GM08714 (cell line): ENCODE results near the gene PRRC2C.
"Not testable (repeated sequence)": the region's sequence is repeated elsewhere in the genome, so short reads cannot be mapped to it uniquely, and the experiment has no call there.

ENCODE experiments used
- H3K4me3 ChIP-seq: fragments of 200-500 bp; sonication (Bioruptor generic); 2 replicates; pipeline ENCODE4 v1.5.1; 2014; ENCODE audit warnings: mild to moderate bottlenecking, low read length, inconsistent platforms
- ZNF274 ChIP-seq: IDR thresholded peaks from 2 replicates; pipeline ENCODE4 v1.6.1; 2012; ENCODE audit warnings: mild to moderate bottlenecking, low read depth, low read length

The PRRC2C gene

GRCh38 chr1:171585715-171586114, 100.4 kb downstream of the PRRC2C start:
- no peak overlapping the region for H3K4me3 ChIP-seq
- no peak for TF ChIP-seq ZNF274

- TF ChIP-seq ZNF274: no peak
- no peak overlapping the region for H3K4me3 ChIP-seq
Observed at GRCh38 chr1:171588230-171588629, 102.9 kb downstream of the PRRC2C start.

GRCh38 chr1:171590022-171590421, 104.7 kb downstream of the PRRC2C start:
- TF ChIP-seq ZNF274: no peak
- H3K4me3 ChIP-seq: no peak overlapping the region

GRCh38 chr1:171595324-171595723, 110.0 kb downstream of the PRRC2C start:
- H3K4me3 ChIP-seq: no peak overlapping the region

DNA sequence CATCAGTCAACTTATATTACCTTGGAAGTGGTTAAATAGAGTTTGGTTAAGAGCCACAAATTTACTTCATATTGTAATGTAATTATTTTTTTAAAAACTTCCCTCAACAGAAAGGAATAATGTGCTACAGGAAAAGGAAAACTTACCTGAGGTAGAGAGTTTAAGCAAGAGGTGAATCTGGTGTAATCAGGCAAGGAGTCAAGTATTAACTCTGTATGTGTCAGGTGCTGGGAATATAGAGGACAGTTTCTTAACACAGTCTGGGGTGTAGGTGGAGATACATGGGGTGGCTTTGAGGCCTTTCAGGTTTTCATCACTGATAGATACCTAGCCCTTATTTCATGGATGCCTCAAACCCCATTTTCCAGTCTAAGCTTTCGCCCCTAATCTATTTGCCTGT, 110.8 kb downstream of the PRRC2C start:
- H3K4me3 ChIP-seq: no peak overlapping the region
- TF ChIP-seq ZNF274: no peak

More at GRCh38 chr1:171595324-171595723, 110.0 kb downstream of the PRRC2C start:
- no peak for TF ChIP-seq ZNF274

DNA sequence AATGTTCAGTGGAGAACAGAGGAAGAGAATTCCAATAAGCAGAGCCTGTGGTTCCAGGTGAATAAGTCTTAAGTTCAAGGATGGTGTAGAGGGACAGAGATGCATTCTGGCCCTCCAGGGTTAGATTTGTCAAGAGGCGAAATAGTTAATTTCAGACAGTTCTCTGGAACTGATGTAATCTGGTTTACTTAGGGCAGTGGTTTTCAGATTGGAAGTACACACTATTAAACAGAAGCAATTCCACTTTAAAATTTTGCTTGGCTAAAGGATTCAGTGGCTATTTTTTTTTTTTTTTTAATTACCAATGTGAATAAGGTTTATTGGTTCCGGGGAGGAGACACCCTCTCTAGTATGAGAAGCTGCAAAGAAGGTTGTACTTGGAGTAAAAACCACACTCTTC, 111.4 kb downstream of the PRRC2C start:
- H3K4me3 ChIP-seq: no peak overlapping the region
- TF ChIP-seq ZNF274: no peak

DNA sequence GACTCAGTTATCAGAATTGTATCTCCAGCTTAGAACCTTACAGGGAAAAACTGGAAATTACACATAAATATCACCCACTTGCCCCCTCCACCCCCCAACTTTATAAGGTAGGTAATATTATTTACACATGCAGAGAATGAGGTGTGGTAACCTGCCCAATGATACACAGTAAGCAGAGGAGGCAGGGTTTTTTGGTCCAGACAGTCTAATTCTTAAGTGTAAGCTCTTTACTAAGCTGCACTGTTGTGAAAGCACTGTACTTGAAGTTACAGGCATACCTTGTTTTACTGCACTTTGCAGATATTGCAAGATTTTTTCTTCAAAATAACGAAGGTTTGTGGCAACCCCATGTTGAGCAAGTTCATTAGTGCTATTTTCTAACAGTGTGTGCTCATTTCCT, 111.9 kb downstream of the PRRC2C start:
- no peak for TF ChIP-seq ZNF274

DNA sequence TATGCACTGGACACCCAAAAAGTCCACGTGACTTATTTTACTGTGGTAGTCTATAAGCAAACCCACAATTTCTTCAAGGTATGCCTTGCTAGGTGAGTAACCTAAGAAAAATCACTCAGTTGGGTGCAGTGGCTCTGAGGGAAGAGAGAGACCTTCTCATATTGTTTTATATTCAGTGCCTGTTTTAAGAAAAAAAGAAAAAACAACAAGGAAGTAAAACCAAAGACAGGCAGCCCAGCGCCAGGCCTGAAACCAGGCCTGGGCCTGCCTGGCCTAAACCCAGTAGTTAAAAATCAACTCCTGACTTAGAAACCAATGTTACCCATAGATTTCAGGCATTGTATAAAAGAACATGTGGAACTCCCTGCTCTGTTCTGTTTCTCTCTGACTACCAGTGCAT, 115.0 kb downstream of the PRRC2C start:
- not testable (repeated sequence) for H3K4me3 ChIP-seq

More for the DNA sequence above, 111.9 kb downstream of the PRRC2C start:
- no peak overlapping the region for H3K4me3 ChIP-seq

DNA sequence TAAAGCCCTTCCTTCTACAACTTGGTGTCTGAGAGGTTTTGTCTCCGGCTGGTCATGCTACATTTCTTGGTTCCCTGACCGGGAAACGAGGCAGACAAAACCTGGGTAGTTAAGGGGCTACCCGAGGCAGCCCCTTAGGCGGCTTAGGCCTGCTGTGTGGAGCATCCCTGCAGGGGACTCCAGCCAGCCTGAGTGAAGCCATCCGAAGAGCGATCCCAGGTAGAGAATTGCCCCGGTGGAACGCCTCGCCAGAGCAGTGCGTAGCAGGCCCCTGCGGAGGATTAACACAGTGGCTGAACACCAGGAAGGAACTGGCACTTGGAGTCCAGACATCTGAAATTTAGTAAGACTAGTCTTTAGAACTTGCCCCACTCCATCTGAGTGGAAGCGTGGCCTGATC, 115.5 kb downstream of the PRRC2C start:
- TF ChIP-seq ZNF274: no peak
- no peak overlapping the region for H3K4me3 ChIP-seq

GRCh38 chr1:171603042-171603441, 117.7 kb downstream of the PRRC2C start:
- H3K4me3 ChIP-seq: not testable (repeated sequence)

DNA sequence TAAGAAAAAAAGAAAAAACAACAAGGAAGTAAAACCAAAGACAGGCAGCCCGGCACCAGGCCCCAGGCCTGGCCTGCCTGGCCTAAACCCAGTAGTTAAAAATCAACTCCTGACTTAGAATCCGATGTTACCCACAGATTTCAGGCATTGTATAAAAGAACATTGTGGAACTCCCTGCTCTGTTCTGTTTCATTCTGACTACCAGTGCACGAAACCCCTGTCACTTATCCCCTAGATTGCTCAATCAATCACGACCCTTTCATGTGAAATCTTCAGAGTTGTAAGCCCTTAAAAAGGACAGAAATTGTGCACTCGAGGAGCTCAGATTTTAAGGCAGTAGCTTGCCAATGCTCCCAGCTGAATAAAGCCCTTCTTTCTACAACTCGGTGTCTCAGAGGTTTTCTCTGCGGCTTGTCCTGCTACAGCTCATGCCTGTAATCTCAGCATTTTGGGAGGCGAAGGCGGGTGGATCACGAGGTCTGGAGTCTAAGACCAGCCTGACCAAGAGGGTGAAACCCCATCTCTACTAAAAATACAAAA, 121.1 kb downstream of the PRRC2C start:
- peak overlapping the region; percentile 15; the same call in 1 of the 2 replicates for H3K4me3 ChIP-seq
- TF ChIP-seq ZNF274: no peak

DNA sequence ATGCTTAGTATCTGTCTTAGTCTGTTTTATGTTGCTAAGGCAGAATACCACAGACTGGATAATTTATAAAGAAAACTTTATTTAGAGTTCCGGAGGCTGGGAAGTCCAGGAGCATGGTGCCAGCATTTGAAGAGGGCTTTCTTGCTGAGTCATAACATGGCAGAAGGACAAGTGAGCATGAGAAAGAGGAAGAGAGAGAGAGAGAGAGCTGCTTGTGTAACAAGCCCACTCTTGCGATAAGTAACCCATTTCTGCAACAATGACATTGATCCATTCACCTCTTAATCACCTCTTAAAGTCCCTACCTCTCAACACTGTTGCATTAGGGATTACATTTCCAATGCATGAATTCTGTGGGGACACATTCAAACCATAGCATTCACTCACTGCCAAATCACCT, 125.1 kb downstream of the PRRC2C start:
- no peak overlapping the region for H3K4me3 ChIP-seq
- TF ChIP-seq ZNF274: no peak

DNA sequence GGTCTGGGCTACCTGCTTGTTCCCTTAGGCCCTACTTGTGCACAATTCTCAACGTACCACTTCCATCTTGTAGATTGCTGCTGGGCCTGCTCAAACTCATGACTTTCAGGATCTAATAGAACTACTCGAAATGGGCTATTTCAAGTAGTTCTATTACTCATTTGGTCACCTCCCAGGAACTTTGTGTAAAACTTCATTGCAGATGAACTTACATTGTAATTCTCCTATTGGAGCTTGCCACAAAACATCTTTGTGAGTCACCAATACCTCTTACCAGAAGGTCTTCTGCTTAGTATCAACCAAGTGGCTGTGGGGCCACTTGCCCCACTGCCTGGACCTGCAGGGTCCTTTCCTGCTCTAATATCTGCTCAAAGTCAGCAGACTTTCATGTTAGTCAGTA, 126.0 kb downstream of the PRRC2C start:
- no peak overlapping the region for H3K4me3 ChIP-seq
- no peak for TF ChIP-seq ZNF274

- no peak for TF ChIP-seq ZNF274
- H3K4me3 ChIP-seq: no peak overlapping the region
Observed at GRCh38 chr1:171613282-171613681, 128.0 kb downstream of the PRRC2C start.

DNA sequence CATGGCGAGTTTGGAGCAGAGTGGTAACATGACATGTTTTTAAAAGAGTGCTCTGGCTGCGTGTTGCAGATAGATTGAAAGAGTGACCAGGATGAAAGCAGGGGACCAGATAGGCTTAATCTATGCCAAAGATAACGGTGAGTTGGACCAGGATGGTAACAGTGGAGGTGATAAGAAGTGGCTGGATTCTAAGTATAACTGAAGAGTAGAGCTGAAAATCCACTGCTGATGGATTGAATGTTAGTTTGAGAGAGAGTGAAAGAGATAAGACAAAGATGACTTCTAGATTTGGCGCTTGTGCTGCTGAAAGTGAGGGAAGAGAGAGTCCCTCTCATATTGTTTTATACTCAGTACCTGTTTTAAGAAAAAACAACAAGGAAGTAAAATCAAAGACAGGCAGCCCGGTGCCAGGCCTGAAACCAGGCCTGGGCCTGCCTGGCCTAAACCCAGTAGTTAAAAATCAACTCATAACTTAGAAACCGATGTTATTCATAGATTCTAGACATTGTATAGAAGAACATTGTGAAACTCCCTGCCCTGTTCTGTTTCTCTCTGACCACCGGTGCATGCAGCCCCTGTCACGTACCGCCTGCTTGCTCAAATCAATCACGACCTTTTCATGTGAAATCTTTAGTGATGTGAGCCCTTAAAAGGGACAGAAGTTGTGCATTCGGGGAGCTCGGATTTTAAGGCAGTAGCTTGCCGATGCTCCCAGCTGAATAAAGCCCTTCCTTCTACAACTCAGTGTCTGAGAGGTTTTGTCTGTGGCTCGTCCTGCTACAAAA, 130.0 kb downstream of the PRRC2C start:
- H3K4me3 ChIP-seq: peak overlapping the region; percentile 26; the same call in 1 of the 2 replicates

DNA sequence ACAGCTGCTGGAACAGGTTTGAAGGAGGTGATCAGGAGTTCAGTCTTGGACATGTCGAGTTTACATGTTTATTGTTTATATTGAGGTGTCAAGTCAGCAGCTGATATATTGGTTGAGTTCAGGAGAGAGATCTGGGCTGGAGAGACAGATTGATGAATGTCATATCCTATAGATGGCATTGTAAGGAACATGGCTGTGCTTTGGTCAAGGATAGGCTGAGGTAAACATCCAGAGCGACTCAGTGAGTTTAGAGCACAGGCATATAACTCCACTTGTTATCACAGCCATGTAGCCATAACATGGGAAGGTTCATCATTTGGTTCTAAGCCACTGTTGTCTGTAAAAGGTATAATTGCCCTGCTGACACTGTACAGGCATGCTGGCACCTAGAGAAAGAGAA, 131.3 kb downstream of the PRRC2C start:
- TF ChIP-seq ZNF274: no peak
- H3K4me3 ChIP-seq: no peak overlapping the region
